Keratinocyte (primary cell): Measurements from ENCODE around the gene MALSU1. TPM values are rescaled to one million over a fixed set of nuclear protein-coding genes. Genes with fewer than 3 reads are reported as not detected.

Experiments used
- DNase-seq: peaks from one replicate; pipeline ENCODE4 v3.0.0-alpha.2; 2011; ENCODE audit warnings: low read depth, missing footprints, low spot score
- FAIRE-seq: peaks from 2 replicates; lab custom pipeline; 2011; peaks lifted over from hg19 to GRCh38; lab: Jason Lieb, UNC
- H2AFZ ChIP-seq: 2 replicates; pipeline ENCODE4 v1.6.0; 2012; ENCODE audit warnings: low read length, control low read depth, inconsistent platforms; ENCODE audit not compliant: control insufficient read depth
- H3K27ac ChIP-seq: 2 replicates; pipeline ENCODE4 v1.5.1; 2011; ENCODE audit warnings: low read length; ENCODE audit not compliant: control insufficient read depth, insufficient read depth
- H3K27me3 ChIP-seq: 3 replicates; pipeline ENCODE4 v1.6.0; 2011; ENCODE audit warnings: low read length; ENCODE audit not compliant: control insufficient read depth, insufficient read depth; ENCODE audit errors: extremely low read depth
- H3K36me3 ChIP-seq, 2 experiments: 2 replicates in 1 of 2; 3 replicates in 1 of 2; pipeline ENCODE4 v1.5.1; 2011; ENCODE audit warnings: low read length in 2 of 2, mild to moderate bottlenecking in 1 of 2; ENCODE audit not compliant: control insufficient read depth in 2 of 2, insufficient read depth in 2 of 2; ENCODE audit errors: extremely low read depth in 1 of 2
- H3K4me1 ChIP-seq: 3 replicates; pipeline ENCODE4 v1.5.1; 2011; ENCODE audit warnings: low read length; ENCODE audit not compliant: control insufficient read depth, insufficient read depth; ENCODE audit errors: extremely low read depth
- H3K4me2 ChIP-seq: 3 replicates; pipeline ENCODE4 v1.6.0; 2011; ENCODE audit warnings: low read depth, low read length; ENCODE audit not compliant: control insufficient read depth, insufficient read depth; ENCODE audit errors: extremely low read depth
- H3K4me3 ChIP-seq, 3 experiments: fragments of 200-600 bp in 1 of 3; sonication (generic) in 1 of 3; 2 replicates in 2 of 3; 3 replicates in 1 of 3; pipeline ENCODE4 v1.5.1; 2011 to 2016; ENCODE audit warnings: low read length in 3 of 3, mild to moderate bottlenecking in 3 of 3, control low read depth in 2 of 3, inconsistent platforms in 1 of 3, low read depth in 1 of 3, mixed read lengths in 1 of 3, mixed run types in 1 of 3, moderate library complexity in 1 of 3; ENCODE audit not compliant: control insufficient read depth in 2 of 3, insufficient read depth in 2 of 3; ENCODE audit errors: extremely low read depth in 1 of 3
- H3K79me2 ChIP-seq: 2 replicates; pipeline ENCODE4 v1.6.0; 2012; ENCODE audit warnings: low read length; ENCODE audit not compliant: control insufficient read depth, insufficient read depth
- H3K9ac ChIP-seq: 3 replicates; pipeline ENCODE4 v1.6.0; 2011; ENCODE audit warnings: low read length; ENCODE audit not compliant: control insufficient read depth, insufficient read depth; ENCODE audit errors: extremely low read depth
- H3K9me1 ChIP-seq: 3 replicates; pipeline ENCODE4 v1.6.0; 2011; ENCODE audit warnings: low read length; ENCODE audit not compliant: control insufficient read depth, insufficient read depth; ENCODE audit errors: extremely low read depth
- H3K9me3 ChIP-seq: 2 replicates; pipeline ENCODE4 v1.5.1; 2012; ENCODE audit warnings: low read depth, low read length; ENCODE audit not compliant: control insufficient read depth
- H4K20me1 ChIP-seq: 3 replicates; pipeline ENCODE4 v1.6.0; 2011; ENCODE audit warnings: low read length; ENCODE audit not compliant: control insufficient read depth, insufficient read depth; ENCODE audit errors: extremely low read depth
- CTCF ChIP-seq, 3 experiments: IDR thresholded peaks in 1 of 3; conservative IDR thresholded peaks in 1 of 3; optimal IDR thresholded peaks in 1 of 3; 2 replicates in 2 of 3; 3 replicates in 1 of 3; pipeline versions ENCODE3 to v1.5.1; 2011; ENCODE audit warnings: low read length in 3 of 3, mild to moderate bottlenecking in 3 of 3, moderate library complexity in 2 of 3, control low read depth in 1 of 3, inconsistent platforms in 1 of 3; ENCODE audit not compliant: insufficient read depth in 2 of 3; ENCODE audit errors: extremely low read depth in 1 of 3
- EZH2 ChIP-seq: IDR thresholded peaks from one replicate; pipeline ENCODE4 v1.6.1; 2012; ENCODE audit warnings: inconsistent platforms, mild to moderate bottlenecking, low read length, moderate library complexity
- dilution Hi-C: fragments of 300-500 bp; cut with MboI; formaldehyde crosslinking; loops from one replicate; pipeline ENCODE4 v1.7.0; 2020; ENCODE audit warnings: low sequenced_read_pairs; ENCODE audit not compliant: extremely low pct_ligation_motif_present
- polyA plus RNA-seq, 5 experiments: library from polyadenylated mRNA; depleted of rRNA in 3 of 5; stranded (reverse) in 3 of 5; stranded (forward) in 1 of 5; unstranded in 1 of 5; fragments of >200 nt; gene quantifications; 1 replicate in 1 of 5; 2 replicates in 3 of 5; 3 replicates in 1 of 5; pipeline versions ENCODE4 v1.2.1 to v1.2.3, GENCODE V29; 2011 to 2012; ENCODE audit warnings: missing spikeins in 2 of 5, low read depth in 1 of 5, low replicate concordance in 1 of 5

The MALSU1 gene
- polyA plus RNA-seq, 1 donor (not counting 4 experiments of a cell fraction or from before 2014, with no cell fraction given), result 67.8 TPM

- Histone ChIP-seq H3K4me2 (no peak overlapping the region), H3K27ac (no peak overlapping the region), H4K20me1 (no peaks in the 10 kb centered on the region), H3K4me3 (no peak overlapping the region), H3K27me3 (no peaks in the 10 kb centered on the region), H3K79me2 (no peaks in the 10 kb centered on the region), H3K9me1 (no peaks in the 10 kb centered on the region), H3K9me3 (no peaks in the 10 kb centered on the region), H3K9ac (no peak overlapping the region), H3K4me1 (peaks cover 24% of the 10 kb centered on the region), H2AFZ (no peak overlapping the region), H3K36me3 (peaks cover 3 to 5% of the 10 kb centered on the region in 2 experiments)
- TF ChIP-seq EZH2 (no peak), CTCF (optimal IDR thresholded peaks at IDR 0.05 in 1 of 3, IDR thresholded peaks at IDR 0.05 in 1 of 3, conservative IDR thresholded peaks at IDR 0.05 in 1 of 3; ENCODE audit: extremely low read depth in 1 of 3, insufficient read depth in 2 of 3, low read length in 3 of 3) (no peak)
- DNase-seq, result no peak
- no peak for FAIRE-seq
- dilution Hi-C loops, result no loop called here
Measured at GRCh38 chr7:23335621-23336020, 36.5 kb downstream of the MALSU1 start.

DNA sequence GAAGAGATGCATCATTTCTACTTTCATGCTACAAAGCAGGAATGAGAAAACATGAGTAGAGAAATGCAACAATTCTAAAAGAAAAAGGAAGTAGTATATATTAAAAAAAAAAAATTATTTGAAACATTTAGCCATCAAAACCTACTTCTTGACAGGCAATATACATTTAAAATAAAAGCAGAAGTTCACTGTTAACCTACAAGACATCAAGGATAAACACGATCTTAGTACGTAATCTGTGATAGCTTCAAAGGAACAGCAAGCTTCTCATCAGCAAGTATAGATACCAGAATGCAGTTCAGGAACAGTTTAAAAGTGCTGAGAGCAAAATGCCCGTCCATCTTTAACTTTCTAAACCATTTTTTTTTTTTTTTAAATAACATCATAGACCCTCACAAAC lies 36.9 kb downstream of the MALSU1 start:
- Histone ChIP-seq H3K79me2 (no peaks in the 10 kb centered on the region), H3K9ac (no peak overlapping the region), H3K4me2 (no peak overlapping the region), H3K27me3 (no peaks in the 10 kb centered on the region), H3K27ac (no peak overlapping the region), H3K36me3 (peaks cover 3 to 5% of the 10 kb centered on the region in 2 experiments), H3K4me3 (no peak overlapping the region), H3K9me3 (no peaks in the 10 kb centered on the region), H3K4me1 (peaks cover 24% of the 10 kb centered on the region), H2AFZ (no peak overlapping the region), H3K9me1 (no peaks in the 10 kb centered on the region), H4K20me1 (no peaks in the 10 kb centered on the region)
- no peak for DNase-seq
- no peak for TF ChIP-seq CTCF (optimal IDR thresholded peaks at IDR 0.05 in 1 of 3, IDR thresholded peaks at IDR 0.05 in 1 of 3, conservative IDR thresholded peaks at IDR 0.05 in 1 of 3; ENCODE audit: extremely low read depth in 1 of 3, insufficient read depth in 2 of 3, low read length in 3 of 3)
- no peak for TF ChIP-seq EZH2
- dilution Hi-C loops, result no loop called here
- FAIRE-seq, result no peak
